B cell (primary cell): Measurements from ENCODE around the gene CHRFAM7A. TPM values are rescaled to one million over a fixed set of nuclear protein-coding genes. Genes with fewer than 3 reads are reported as not detected.
"Not testable (repeated sequence)": the region's sequence is repeated elsewhere in the genome, so short reads cannot be mapped to it uniquely, and the experiment has no call there.

Source experiments
- ATAC-seq: fragments of 200-7000 bp; cut with Tn5 transposase; one replicate; pipeline ENCODE4 v1.10.0; 2021; ENCODE audit warnings: low read depth, mild to moderate bottlenecking, moderate number of reproducible peaks, moderate library complexity
- CTCF ChIA-PET: fragments of 350-600 bp; sonication (Branson Sonifier 250); formaldehyde crosslinking; loops from one replicate; lab custom pipeline; 2021; ENCODE audit warnings: antibody characterized with exemption, inconsistent platforms; lab: Charles Lee
- POLR2A ChIA-PET: fragments of 350-600 bp; sonication (Branson Sonifier 250); formaldehyde crosslinking; loops from one replicate; lab custom pipeline; 2021; ENCODE audit warnings: antibody characterized with exemption; lab: Charles Lee
- DNase-seq: peaks from one replicate; pipeline ENCODE4 v3.0.0; 2013
- H2AFZ ChIP-seq: 2 replicates; pipeline ENCODE4 v1.6.1; 2012; ENCODE audit warnings: mild to moderate bottlenecking, low read depth, low read length; ENCODE audit not compliant: insufficient read depth, poor library complexity, severe bottlenecking
- H3K27ac ChIP-seq, 2 donors: 1 replicate in 1 of 2; 2 replicates in 1 of 2; pipeline ENCODE4 v1.5.1; 2012 to 2013; ENCODE audit warnings: low read length in 2 of 2, mild to moderate bottlenecking in 2 of 2, moderate library complexity in 1 of 2
- H3K27me3 ChIP-seq, 4 experiments: fragments of 200-600 bp in 1 of 4; sonication (generic) in 1 of 4; replicated peaks in 1 of 4; 1 replicate in 2 of 4; 2 replicates in 2 of 4; pipeline versions ENCODE4 v1.6.1 to v1.7.0; 2013 to 2016; ENCODE audit warnings: low read length in 3 of 4, mild to moderate bottlenecking in 2 of 4, mixed read lengths in 1 of 4, moderate library complexity in 1 of 4; ENCODE audit not compliant: insufficient read depth in 4 of 4, control insufficient read depth in 3 of 4; ENCODE audit errors: control extremely low read depth in 1 of 4
- H3K36me3 ChIP-seq, 2 experiments: replicated peaks in 1 of 2; 1 replicate in 1 of 2; 2 replicates in 1 of 2; pipeline versions ENCODE4 v1.6.1 to v1.7.1; 2013; ENCODE audit warnings: low read length in 1 of 2; ENCODE audit not compliant: insufficient read depth in 2 of 2, control insufficient read depth in 1 of 2; ENCODE audit errors: control extremely low read depth in 1 of 2, extremely low read depth in 1 of 2
- H3K4me1 ChIP-seq, 2 donors: fragments of 200-600 bp in 1 of 2; sonication (generic) in 1 of 2; 1 replicate in 1 of 2; 2 replicates in 1 of 2; pipeline versions ENCODE4 v1.5.1 to v1.6.1; 2013 to 2017; ENCODE audit warnings: low read length in 2 of 2; ENCODE audit not compliant: control insufficient read depth in 2 of 2, insufficient read depth in 2 of 2
- H3K4me2 ChIP-seq: replicated peaks from 2 replicates; pipeline ENCODE3; 2012; ENCODE audit warnings: mild to moderate bottlenecking, low read depth, low read length; ENCODE audit not compliant: poor library complexity, severe bottlenecking
- H3K4me3 ChIP-seq, 5 experiments: fragments of 200-600 bp in 1 of 5; sonication (generic) in 1 of 5; 1 replicate in 3 of 5; 2 replicates in 2 of 5; pipeline versions ENCODE4 v1.5.1 to v1.7.0; 2011 to 2016; ENCODE audit warnings: low read length in 4 of 5, mild to moderate bottlenecking in 4 of 5, low read depth in 2 of 5, control low read depth in 1 of 5, moderate library complexity in 1 of 5; ENCODE audit not compliant: insufficient read depth in 1 of 5; ENCODE audit errors: control extremely low read depth in 1 of 5, extremely low read depth in 1 of 5
- H3K79me2 ChIP-seq: fragments of 200-600 bp; sonication (generic); one replicate; pipeline ENCODE4 v1.6.0; 2016; ENCODE audit warnings: low read length; ENCODE audit not compliant: control insufficient read depth, insufficient read depth
- H3K9ac ChIP-seq: fragments of 200-600 bp; sonication (generic); 2 replicates; pipeline ENCODE4 v1.6.1; 2017; ENCODE audit warnings: mild to moderate bottlenecking, low read length, moderate library complexity
- H3K9me3 ChIP-seq, 3 donors: one replicate each; pipeline versions ENCODE4 v1.6.1 to v1.7.1; 2013; ENCODE audit warnings: low read length in 2 of 3; ENCODE audit not compliant: control insufficient read depth in 2 of 3, insufficient read depth in 1 of 3; ENCODE audit errors: control extremely low read depth in 1 of 3
- H4K20me1 ChIP-seq: 2 replicates; pipeline ENCODE4 v1.6.0; 2012; ENCODE audit warnings: mild to moderate bottlenecking, low read length; ENCODE audit not compliant: insufficient read depth, control insufficient read depth, poor library complexity, severe bottlenecking
- H3K27ac Mint-ChIP-seq: one replicate; pipeline ENCODE4 v1.8.0; 2021; ENCODE audit warnings: mixed read lengths
- H3K27me3 Mint-ChIP-seq: one replicate; pipeline ENCODE4 v1.8.0; 2021; ENCODE audit warnings: mixed read lengths
- H3K4me1 Mint-ChIP-seq: one replicate; pipeline ENCODE4 v1.8.0; 2021; ENCODE audit warnings: mixed read lengths
- H3K4me3 Mint-ChIP-seq: one replicate; pipeline ENCODE4 v1.8.0; 2021; ENCODE audit warnings: mixed read lengths
- H3K9me3 Mint-ChIP-seq: one replicate; pipeline ENCODE4 v1.8.0; 2022; ENCODE audit warnings: mixed read lengths; ENCODE audit not compliant: insufficient read depth
- WGBS: methylation state at CpG from one replicate; pipeline ENCODE4 v1.1.5; 2013; ENCODE audit warnings: missing lambda C conversion rate; ENCODE audit not compliant: insufficient coverage; 5-methylcytosine and 5-hydroxymethylcytosine counted together
- intact Hi-C: fragments of 100-400 bp; cut with micrococcal nuclease; formaldehyde crosslinking; loops from one replicate; pipeline ENCODE4 v1.10.0; 2022
- polyA plus RNA-seq: library from polyadenylated mRNA; depleted of rRNA; stranded (reverse); fragments of >200 nt; gene quantifications from 2 replicates; pipeline ENCODE4 v1.2.3, GENCODE V29; 2012
- total RNA-seq, 2 donors: library from RNA; stranded (reverse); fragments of 120-200 nt in 1 of 2; gene quantifications; 1 replicate in 1 of 2; 2 replicates in 1 of 2; pipeline versions ENCODE4 v1.2.3 to v1.2.4, GENCODE V29; 2013 to 2022

CHRFAM7A gene
- total and polyA plus RNA-seq, 2 donors (not counting 1 experiment from before 2014, with no cell fraction given), result 0.61 to 1.1 TPM

DNA sequence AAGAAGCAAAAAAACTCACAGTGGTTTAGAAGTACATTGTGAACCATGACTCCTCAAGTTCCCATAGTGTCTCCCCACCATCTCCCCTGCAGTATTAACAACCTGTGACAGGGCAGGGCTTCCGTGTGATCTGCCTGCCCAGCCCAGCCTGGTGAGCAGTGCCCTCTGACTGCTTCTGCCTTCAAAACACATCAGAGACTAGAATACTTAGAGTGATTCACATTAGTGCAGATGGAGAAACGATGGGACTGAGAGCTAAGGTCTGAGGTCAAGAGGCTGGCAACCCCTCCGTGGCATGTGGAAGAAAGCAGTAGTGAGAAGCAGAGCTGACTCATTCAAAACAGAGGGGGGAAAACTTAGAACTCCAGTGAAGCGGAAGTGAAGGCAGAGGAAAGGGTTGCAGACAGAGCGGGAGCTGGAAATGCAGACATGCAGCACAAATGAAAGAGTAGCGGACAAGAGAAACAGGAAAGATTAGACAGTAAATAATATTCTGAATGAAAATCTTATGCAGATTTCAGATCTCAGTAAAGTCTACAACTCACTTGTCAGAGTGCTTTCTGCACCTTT is 6.9 kb downstream of the CHRFAM7A start:
- H3K4me3 Mint-ChIP-seq, POLR2A ChIA-PET, H3K9ac ChIP-seq, H3K4me1 ChIP-seq, H3K27me3 ChIP-seq, H3K27me3 Mint-ChIP-seq, H2AFZ ChIP-seq, H3K27ac ChIP-seq, DNase-seq, intact Hi-C loops, H3K27ac Mint-ChIP-seq, H3K4me2 ChIP-seq, CTCF ChIA-PET, H3K9me3 ChIP-seq, ATAC-seq, H3K4me3 ChIP-seq, H3K79me2 ChIP-seq, H4K20me1 ChIP-seq, H3K36me3 ChIP-seq, H3K4me1 Mint-ChIP-seq, H3K9me3 Mint-ChIP-seq: not testable (repeated sequence)
- WGBS, result no CpG with 5 or more reads among the region's 6 CpGs

DNA sequence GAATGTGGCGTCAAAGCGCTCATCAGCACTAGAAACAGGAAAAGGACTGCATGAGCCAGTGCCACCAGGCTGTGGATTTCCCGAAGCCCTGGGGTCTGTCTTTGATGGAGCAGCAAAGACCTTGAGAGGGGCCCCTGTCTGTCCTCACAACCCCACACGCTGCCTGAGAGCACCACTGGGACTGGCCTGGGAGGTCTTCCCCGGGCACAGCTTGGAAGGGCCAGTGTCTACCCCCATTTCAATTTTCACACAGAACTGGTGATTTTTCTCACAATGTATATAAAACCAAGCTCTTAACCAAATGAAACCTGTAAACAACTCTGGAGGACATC is 16.3 kb downstream of the CHRFAM7A start:
- H2AFZ ChIP-seq, H3K27ac Mint-ChIP-seq, intact Hi-C loops, H3K4me3 ChIP-seq, H3K9me3 ChIP-seq, CTCF ChIA-PET, H3K79me2 ChIP-seq, H3K27ac ChIP-seq, H3K27me3 Mint-ChIP-seq, DNase-seq, H3K36me3 ChIP-seq, H3K9ac ChIP-seq, H3K4me1 Mint-ChIP-seq, H4K20me1 ChIP-seq, POLR2A ChIA-PET, H3K4me3 Mint-ChIP-seq, H3K9me3 Mint-ChIP-seq, H3K27me3 ChIP-seq, ATAC-seq, H3K4me1 ChIP-seq, H3K4me2 ChIP-seq: not testable (repeated sequence)
- no CpG with 5 or more reads among the region's 5 CpGs for WGBS

DNA sequence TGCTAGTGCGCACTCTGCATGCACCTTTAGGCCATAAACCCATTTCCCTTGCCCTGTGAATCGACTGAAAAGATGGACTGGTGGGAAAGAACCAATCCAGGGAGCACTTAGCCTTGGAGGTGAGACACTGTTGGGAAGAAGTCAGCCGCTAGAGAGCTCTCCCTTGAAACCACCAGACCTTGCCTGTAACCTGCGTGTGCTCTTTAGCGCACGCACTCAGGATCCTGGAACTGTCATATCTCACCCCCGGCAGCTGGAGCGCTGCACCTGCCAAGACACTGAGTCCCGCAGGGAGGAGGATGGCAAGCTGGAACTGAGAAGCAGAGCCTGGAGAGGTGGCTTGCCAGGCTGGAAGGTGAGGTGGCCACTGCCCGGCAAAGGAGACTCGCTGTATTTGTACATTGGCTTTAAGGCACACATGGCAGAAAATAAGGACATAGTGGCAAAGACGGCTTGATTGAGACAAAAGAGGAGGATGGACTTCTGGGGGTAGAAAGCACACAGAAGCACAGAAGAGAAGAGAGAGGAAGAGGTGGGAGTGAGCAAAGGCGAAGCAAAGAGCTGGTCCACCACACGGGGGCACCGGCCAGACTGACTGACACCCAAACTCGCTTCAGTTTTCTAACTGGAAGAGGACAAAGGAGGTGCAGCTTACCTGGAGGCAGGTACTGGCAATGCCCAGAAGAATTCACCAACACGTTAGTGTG is 16.8 kb downstream of the CHRFAM7A start:
- H3K4me1 ChIP-seq, H3K27me3 Mint-ChIP-seq, CTCF ChIA-PET, ATAC-seq, H3K9ac ChIP-seq, H3K9me3 ChIP-seq, H3K4me3 ChIP-seq, H3K4me1 Mint-ChIP-seq, H3K79me2 ChIP-seq, H2AFZ ChIP-seq, H3K36me3 ChIP-seq, H3K9me3 Mint-ChIP-seq, DNase-seq, H3K27ac Mint-ChIP-seq, H3K4me3 Mint-ChIP-seq, H4K20me1 ChIP-seq, H3K27me3 ChIP-seq, H3K27ac ChIP-seq, H3K4me2 ChIP-seq, POLR2A ChIA-PET, intact Hi-C loops: not testable (repeated sequence)
- WGBS, result no CpG with 5 or more reads among the region's 17 CpGs

DNA sequence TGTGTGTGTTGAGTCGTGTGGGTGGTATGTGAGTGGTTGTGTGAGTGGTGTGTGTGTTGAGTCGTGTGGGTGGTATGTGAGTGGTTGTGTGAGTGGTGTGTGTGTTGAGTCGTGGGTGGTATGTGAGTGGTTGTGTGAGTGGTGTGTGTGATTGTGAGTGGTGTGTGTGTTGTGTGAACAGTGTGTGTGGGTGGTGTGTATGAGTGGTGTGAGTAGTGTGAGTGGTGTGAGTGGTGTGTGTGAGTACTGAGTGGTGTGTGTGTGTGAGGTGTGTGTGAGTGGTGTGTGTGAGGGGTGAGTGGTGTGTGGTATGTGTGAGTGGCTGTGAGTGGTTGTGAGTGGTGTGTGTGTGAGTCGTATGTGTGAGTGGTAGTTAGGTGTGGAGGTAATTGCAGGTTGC is 17.5 kb downstream of the CHRFAM7A start:
- H3K27me3 ChIP-seq, H4K20me1 ChIP-seq, intact Hi-C loops, H3K4me3 Mint-ChIP-seq, ATAC-seq, CTCF ChIA-PET, H3K4me3 ChIP-seq, H3K4me1 Mint-ChIP-seq, H3K9me3 Mint-ChIP-seq, H3K79me2 ChIP-seq, H3K9me3 ChIP-seq, H3K27ac Mint-ChIP-seq, H3K27me3 Mint-ChIP-seq, H3K4me2 ChIP-seq, H3K27ac ChIP-seq, DNase-seq, H3K36me3 ChIP-seq, H3K9ac ChIP-seq, H2AFZ ChIP-seq, POLR2A ChIA-PET, H3K4me1 ChIP-seq: not testable (repeated sequence)
- WGBS, result 46% methylated on average over 1 of the region's 4 CpGs
